ENCODE results near the gene RAD50. TPM values are rescaled to one million over a fixed set of nuclear protein-coding genes. Genes with fewer than 3 reads are reported as not detected.

The RAD50 gene
- total RNA-seq, 1 donor from 2014 or later: 48.2 TPM

DNA sequence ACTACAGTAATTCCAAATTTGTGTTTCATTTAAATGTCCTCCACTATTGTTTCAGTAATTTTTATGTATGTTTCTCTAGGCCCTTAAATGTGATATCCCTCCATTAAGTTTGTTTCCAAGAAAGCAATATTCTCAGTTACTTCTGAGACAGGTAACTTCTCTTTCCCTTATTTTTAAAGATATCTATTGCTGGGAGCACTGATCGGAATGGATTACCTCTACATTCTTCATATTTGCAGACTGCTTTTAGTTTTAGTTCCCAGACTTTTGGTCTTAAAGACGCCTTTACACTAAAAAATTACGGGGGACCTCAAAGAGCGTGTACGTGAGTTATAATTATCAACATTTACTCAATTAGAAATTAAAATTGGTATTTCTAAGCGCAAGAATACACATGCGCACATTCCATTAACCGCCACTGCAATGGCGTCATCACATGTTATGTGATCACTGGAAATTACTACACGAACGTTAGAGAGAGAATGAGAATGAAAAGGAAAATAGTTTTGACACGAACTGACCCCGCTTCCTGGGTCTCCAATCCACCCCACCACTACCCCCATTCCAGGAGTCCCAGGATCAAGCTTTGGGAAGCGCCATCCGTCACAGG, 519 bp upstream of the RAD50 start:
- TF ChIP-seq EZH2 (IDR thresholded peaks at IDR 0.05) (no peak), EZH2phosphoT487 (IDR thresholded peaks at IDR 0.05) (no peak)
- TF ChIP-seq, protein P1, sequence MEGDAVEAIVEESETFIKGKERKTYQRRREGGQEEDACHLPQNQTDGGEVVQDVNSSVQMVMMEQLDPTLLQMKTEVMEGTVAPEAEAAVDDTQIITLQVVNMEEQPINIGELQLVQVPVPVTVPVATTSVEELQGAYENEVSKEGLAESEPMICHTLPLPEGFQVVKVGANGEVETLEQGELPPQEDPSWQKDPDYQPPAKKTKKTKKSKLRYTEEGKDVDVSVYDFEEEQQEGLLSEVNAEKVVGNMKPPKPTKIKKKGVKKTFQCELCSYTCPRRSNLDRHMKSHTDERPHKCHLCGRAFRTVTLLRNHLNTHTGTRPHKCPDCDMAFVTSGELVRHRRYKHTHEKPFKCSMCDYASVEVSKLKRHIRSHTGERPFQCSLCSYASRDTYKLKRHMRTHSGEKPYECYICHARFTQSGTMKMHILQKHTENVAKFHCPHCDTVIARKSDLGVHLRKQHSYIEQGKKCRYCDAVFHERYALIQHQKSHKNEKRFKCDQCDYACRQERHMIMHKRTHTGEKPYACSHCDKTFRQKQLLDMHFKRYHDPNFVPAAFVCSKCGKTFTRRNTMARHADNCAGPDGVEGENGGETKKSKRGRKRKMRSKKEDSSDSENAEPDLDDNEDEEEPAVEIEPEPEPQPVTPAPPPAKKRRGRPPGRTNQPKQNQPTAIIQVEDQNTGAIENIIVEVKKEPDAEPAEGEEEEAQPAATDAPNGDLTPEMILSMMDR (IDR thresholded peaks at IDR 0.05): no peak
- peaks cover 20% of the 10 kb centered on the region for H3K4me1 Mint-ChIP-seq
- peaks cover 8% of the 10 kb centered on the region for H3K4me1 ChIP-seq
- H3K27ac Mint-ChIP-seq: peak overlapping the region; percentile 55
- peaks cover 26% of the 10 kb centered on the region for H3F3A ChIP-seq (ENCODE audit: low read depth)
- peaks cover 37% of the 10 kb centered on the region for H3K79me2 ChIP-seq (ENCODE audit: low read depth)
- peak overlapping the region; percentile 66 for H3K4me3 ChIP-seq
- DNase-seq (ENCODE audit: low spot score): no peak
- H3K9me3 Mint-ChIP-seq: peaks cover 7% of the 10 kb centered on the region
- no peaks in the 10 kb centered on the region for H3K27me3 Mint-ChIP-seq (ENCODE audit: insufficient read depth, low read depth)
- no peak overlapping the region for H3K9ac ChIP-seq
- H3K27ac ChIP-seq: peak overlapping the region; percentile 72
- H3K36me3 ChIP-seq: peaks cover 7% of the 10 kb centered on the region
- H2AFZ ChIP-seq (replicated peaks): peak overlapping the region; percentile 89
- no peaks in the 10 kb centered on the region for H3K9me3 ChIP-seq (ENCODE audit: low read depth)
- peak overlapping the region; percentile 93 for H3K4me3 Mint-ChIP-seq
- no peaks in the 10 kb centered on the region for H3K27me3 ChIP-seq
- no peaks in the 10 kb centered on the region for H3K36me3 Mint-ChIP-seq
- H4K20me1 ChIP-seq (ENCODE audit: low read depth): no peaks in the 10 kb centered on the region
- peak overlapping the region; percentile 85 for H3K4me2 ChIP-seq

DNA sequence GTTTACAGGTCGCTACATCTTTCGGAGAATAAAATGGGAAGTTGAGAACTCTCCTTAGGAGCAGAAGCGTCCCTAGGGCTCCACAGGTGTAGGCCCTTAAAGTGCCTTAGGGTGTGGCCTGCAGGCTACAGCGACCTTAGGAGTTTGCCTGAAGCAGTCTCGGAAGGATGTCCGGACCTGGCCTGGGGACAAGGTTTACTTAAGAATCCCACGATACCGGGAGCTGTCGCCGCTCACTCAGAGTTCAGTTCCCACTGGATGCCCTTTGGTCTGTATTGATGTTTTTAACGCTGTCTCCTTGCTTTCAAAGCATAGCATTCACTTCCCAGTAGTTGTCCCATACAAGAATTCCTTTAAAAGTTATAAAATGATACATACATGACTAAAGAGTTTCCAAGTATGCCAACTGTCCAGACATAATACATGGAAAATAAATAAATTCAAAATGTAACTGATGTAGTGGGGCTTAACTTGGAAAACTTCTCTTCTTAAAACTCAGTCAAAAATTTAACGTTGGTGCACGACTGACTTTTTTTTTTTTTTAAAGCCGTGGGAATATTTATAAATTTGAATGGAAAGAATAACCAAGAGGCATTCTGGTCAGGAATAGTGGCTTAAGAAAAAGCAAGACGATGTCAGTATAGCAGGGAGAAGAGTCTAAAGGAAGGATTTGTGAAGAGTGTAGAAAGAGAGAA, 848 bp downstream of the RAD50 start:
- Histone ChIP-seq H3K9ac (peak overlapping the region; percentile 28), H2AFZ (replicated peaks) (peak overlapping the region; percentile 89), H3K27me3 (no peaks in the 10 kb centered on the region), H3K4me1 (peaks cover 8% of the 10 kb centered on the region), H3K4me2 (peak overlapping the region; percentile 85), H3K4me3 (peak overlapping the region; percentile 66), H3K79me2 (ENCODE audit: low read depth) (peaks cover 46% of the 10 kb centered on the region), H3F3A (ENCODE audit: low read depth) (peaks cover 26% of the 10 kb centered on the region), H3K27ac (peak overlapping the region; percentile 72), H4K20me1 (ENCODE audit: low read depth) (no peaks in the 10 kb centered on the region), H3K9me3 (ENCODE audit: low read depth) (no peaks in the 10 kb centered on the region), H3K36me3 (peaks cover 7% of the 10 kb centered on the region)
- peak; percentile 56 for DNase-seq (ENCODE audit: low spot score)
- no peaks in the 10 kb centered on the region for H3K36me3 Mint-ChIP-seq
- H3K4me1 Mint-ChIP-seq: peaks cover 20% of the 10 kb centered on the region
- no peaks in the 10 kb centered on the region for H3K27me3 Mint-ChIP-seq (ENCODE audit: insufficient read depth, low read depth)
- peak overlapping the region; percentile 93 for H3K4me3 Mint-ChIP-seq
- TF ChIP-seq, protein P1 (IDR thresholded peaks at IDR 0.05): no peak
- TF ChIP-seq EZH2 (IDR thresholded peaks at IDR 0.05): peak; percentile 6
- no peak for TF ChIP-seq EZH2phosphoT487 (IDR thresholded peaks at IDR 0.05)
- H3K27ac Mint-ChIP-seq: peak overlapping the region; percentile 94
- H3K9me3 Mint-ChIP-seq: peaks cover 7% of the 10 kb centered on the region

DNA sequence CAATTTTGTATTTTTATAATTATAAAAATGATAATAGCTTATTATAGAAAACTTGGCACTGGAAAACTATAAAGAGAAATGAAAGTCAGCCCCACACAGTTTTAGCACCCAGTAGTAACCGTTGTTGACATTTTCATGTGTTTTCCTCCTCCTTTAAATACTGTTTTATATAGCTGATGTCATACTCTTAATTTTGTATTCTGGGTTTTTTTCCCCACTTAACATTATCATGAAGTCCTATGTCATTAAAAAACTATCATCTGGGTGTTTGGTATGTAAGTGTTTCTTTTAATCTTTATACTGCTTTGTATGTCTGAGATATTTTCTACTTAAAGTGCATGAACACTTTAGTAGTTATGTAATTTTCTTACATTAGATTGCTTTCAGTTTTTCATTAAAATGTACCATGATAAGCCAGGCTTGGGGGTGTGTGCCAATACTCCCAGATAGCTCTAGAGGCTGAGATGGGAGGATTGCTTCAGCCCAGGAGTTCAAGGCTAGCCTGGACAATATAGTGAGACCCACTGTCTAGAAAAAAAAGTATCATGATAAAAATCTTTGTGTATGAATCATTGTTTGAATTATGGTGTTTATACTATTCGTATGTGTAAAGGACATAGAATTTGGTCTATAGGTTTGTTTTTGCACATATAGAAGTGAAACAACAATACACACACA, 2.7 kb downstream of the RAD50 start:
- Histone ChIP-seq H3K36me3 (peaks cover 7% of the 10 kb centered on the region), H3K9me3 (ENCODE audit: low read depth) (no peaks in the 10 kb centered on the region), H3F3A (ENCODE audit: low read depth) (peaks cover 26% of the 10 kb centered on the region), H3K4me2 (no peak overlapping the region), H3K79me2 (ENCODE audit: low read depth) (peaks cover 49% of the 10 kb centered on the region), H3K4me1 (peaks cover 8% of the 10 kb centered on the region), H3K27ac (no peak overlapping the region), H4K20me1 (ENCODE audit: low read depth) (no peaks in the 10 kb centered on the region), H3K4me3 (no peak overlapping the region), H3K9ac (no peak overlapping the region), H3K27me3 (no peaks in the 10 kb centered on the region), H2AFZ (replicated peaks) (no peak overlapping the region)
- H3K4me3 Mint-ChIP-seq: no peak overlapping the region
- H3K9me3 Mint-ChIP-seq: peaks cover 7% of the 10 kb centered on the region
- no peaks in the 10 kb centered on the region for H3K27me3 Mint-ChIP-seq (ENCODE audit: insufficient read depth, low read depth)
- H3K36me3 Mint-ChIP-seq: no peaks in the 10 kb centered on the region
- no peak overlapping the region for H3K27ac Mint-ChIP-seq
- no peak for DNase-seq (ENCODE audit: low spot score)
- TF ChIP-seq, protein P1 (IDR thresholded peaks at IDR 0.05): no peak
- no peak for TF ChIP-seq EZH2 (IDR thresholded peaks at IDR 0.05)
- no peak for TF ChIP-seq EZH2phosphoT487 (IDR thresholded peaks at IDR 0.05)
- H3K4me1 Mint-ChIP-seq: peaks cover 20% of the 10 kb centered on the region
